IMR-90 (cell line): ENCODE results near the gene PMP22. TPM values are rescaled to one million over a fixed set of nuclear protein-coding genes. Genes with fewer than 3 reads are reported as not detected.

Experiments used
- ATAC-seq: fragments of 200-7000 bp; cut with Tn5 transposase; 2 replicates; pipeline ENCODE4 v1.9.1; 2020; ENCODE audit warnings: low read depth, mild to moderate bottlenecking, moderate library complexity
- BruUV-seq: library from RNA; stranded (reverse); fragments of 400-500 nt; replicated peaks from 2 replicates; lab custom pipeline; 2021; lab: Mats Ljungman, UMichigan
- CTCF ChIA-PET: fragments of 300-600 bp; formaldehyde crosslinking; extraction: SDS; loops from one replicate; lab custom pipeline; 2021; ENCODE audit warnings: antibody characterized with exemption; lab: Yijun Ruan, JAX
- POLR2A ChIA-PET: fragments of 300-600 bp; sonication (Branson Sonifier 250); formaldehyde crosslinking; loops from one replicate; lab custom pipeline; 2022; ENCODE audit warnings: antibody characterized with exemption; ENCODE audit not compliant: unreplicated experiment; lab: Charles Lee
- DNase-seq: peaks from one replicate; pipeline ENCODE4 v3.0.0; 2013
- H2AFZ ChIP-seq: replicated peaks from 2 replicates; pipeline ENCODE3; 2013; ENCODE audit warnings: low read length, mild to moderate bottlenecking; ENCODE audit not compliant: poor library complexity
- H2AK5ac ChIP-seq: 2 replicates; pipeline ENCODE4 v1.6.1; 2013; ENCODE audit warnings: low read depth, low read length, inconsistent platforms
- H2AK9ac ChIP-seq: replicated peaks from 2 replicates; pipeline ENCODE3; 2013; ENCODE audit warnings: mild to moderate bottlenecking, low read depth, low read length, moderate library complexity; ENCODE audit not compliant: poor library complexity
- H2BK120ac ChIP-seq: 2 replicates; pipeline ENCODE4 v1.6.1; 2013; ENCODE audit warnings: low read depth, low read length, inconsistent platforms
- H2BK15ac ChIP-seq: 3 replicates; pipeline ENCODE4 v1.6.1; 2013; ENCODE audit warnings: low read depth, low read length, inconsistent platforms
- H2BK20ac ChIP-seq: 2 replicates; pipeline ENCODE4 v1.6.1; 2013; ENCODE audit warnings: low read depth, mild to moderate bottlenecking, inconsistent platforms, low read length, moderate library complexity
- H2BK5ac ChIP-seq: 2 replicates; pipeline ENCODE4 v1.6.1; 2013; ENCODE audit warnings: mild to moderate bottlenecking, low read depth, low read length, inconsistent platforms; ENCODE audit not compliant: poor library complexity, severe bottlenecking
- H3K14ac ChIP-seq: replicated peaks from 2 replicates; pipeline ENCODE4 v1.6.1; 2013; ENCODE audit warnings: low read depth, low read length, inconsistent platforms
- H3K18ac ChIP-seq: 2 replicates; pipeline ENCODE4 v1.6.1; 2013; ENCODE audit warnings: low read depth, low read length, control low read depth
- H3K23ac ChIP-seq: 2 replicates; pipeline ENCODE4 v1.6.1; 2013; ENCODE audit warnings: low read depth, low read length, inconsistent platforms
- H3K27ac ChIP-seq: 2 replicates; pipeline ENCODE4 v1.5.1; 2013; ENCODE audit warnings: mild to moderate bottlenecking, control low read depth, low read length; ENCODE audit not compliant: insufficient read depth
- H3K27me3 ChIP-seq: 2 replicates; pipeline ENCODE4 v1.6.1; 2013; ENCODE audit warnings: low read length; ENCODE audit not compliant: control insufficient read depth, insufficient read depth
- H3K36me3 ChIP-seq: 2 replicates; pipeline ENCODE4 v1.6.1; 2013; ENCODE audit warnings: low read length, mixed read lengths; ENCODE audit not compliant: control insufficient read depth, insufficient read depth
- H3K4ac ChIP-seq: 2 replicates; pipeline ENCODE4 v1.6.1; 2013; ENCODE audit warnings: low read depth, low read length, inconsistent platforms
- H3K4me1 ChIP-seq: 2 replicates; pipeline ENCODE4 v1.6.1; 2013; ENCODE audit warnings: low read length, mixed read lengths; ENCODE audit not compliant: control insufficient read depth, insufficient read depth
- H3K4me2 ChIP-seq: 2 replicates; pipeline ENCODE4 v1.6.1; 2013; ENCODE audit warnings: low read depth, mild to moderate bottlenecking, control low read depth, low read length, moderate library complexity
- H3K4me3 ChIP-seq: 2 replicates; pipeline ENCODE4 v1.5.1; 2013; ENCODE audit warnings: low read depth, mild to moderate bottlenecking, control low read depth, low read length, moderate library complexity; ENCODE audit not compliant: insufficient read depth
- H3K56ac ChIP-seq: 2 replicates; pipeline ENCODE4 v1.6.1; 2013; ENCODE audit warnings: low read length, inconsistent platforms; ENCODE audit not compliant: insufficient read depth; ENCODE audit errors: extremely low read depth
- H3K79me1 ChIP-seq, 2 experiments: 2 replicates each; pipeline ENCODE4 v1.6.1; 2013; ENCODE audit warnings: low read length in 2 of 2, inconsistent platforms in 1 of 2, low read depth in 1 of 2
- H3K9ac ChIP-seq: 2 replicates; pipeline ENCODE4 v1.6.1; 2013; ENCODE audit warnings: low read depth, low read length, control low read depth
- H3K9me1 ChIP-seq: 2 replicates; pipeline ENCODE4 v1.6.1; 2013; ENCODE audit warnings: low read length, inconsistent platforms; ENCODE audit not compliant: insufficient read depth
- H3K9me3 ChIP-seq: 2 replicates; pipeline ENCODE4 v1.6.1; 2013; ENCODE audit warnings: low read length; ENCODE audit not compliant: control insufficient read depth, insufficient read depth
- H4K20me1 ChIP-seq: 2 replicates; pipeline ENCODE4 v1.6.1; 2013; ENCODE audit warnings: low read length, inconsistent platforms; ENCODE audit not compliant: insufficient read depth
- H4K5ac ChIP-seq: 2 replicates; pipeline ENCODE4 v1.6.1; 2013; ENCODE audit warnings: mild to moderate bottlenecking, low read depth, low read length, control low read depth
- H4K8ac ChIP-seq, 2 experiments: 2 replicates each; pipeline ENCODE4 v1.6.1; 2013; ENCODE audit warnings: low read depth in 2 of 2, low read length in 2 of 2, control low read depth in 1 of 2, inconsistent platforms in 1 of 2
- H4K91ac ChIP-seq: 2 replicates; pipeline ENCODE4 v1.6.1; 2013; ENCODE audit warnings: low read depth, low read length, inconsistent platforms; ENCODE audit not compliant: insufficient read depth
- BHLHE40 ChIP-seq: fragments of 150-350 bp; IDR thresholded peaks from 2 replicates; pipeline ENCODE4 v1.6.1; 2016; ENCODE audit warnings: mild to moderate bottlenecking, low read depth, low read length
- CEBPB ChIP-seq: IDR thresholded peaks from 2 replicates; pipeline ENCODE4 v1.6.1; 2012; ENCODE audit warnings: low read depth, low read length, improper control_type of control experiment
- CHD1 ChIP-seq: IDR thresholded peaks from 2 replicates; pipeline ENCODE4 v1.6.1; 2012; ENCODE audit warnings: low read depth, low read length, improper control_type of control experiment
- FOS ChIP-seq: fragments of 150-350 bp; IDR thresholded peaks from 2 replicates; pipeline ENCODE4 v1.6.1; 2016; ENCODE audit warnings: low read depth, low read length
- MAFK ChIP-seq: IDR thresholded peaks from 2 replicates; pipeline ENCODE4 v1.6.1; 2012; ENCODE audit warnings: low read depth, low read length, improper control_type of control experiment
- MAZ ChIP-seq: IDR thresholded peaks from 2 replicates; pipeline ENCODE4 v1.6.1; 2012; ENCODE audit warnings: low read depth, mild to moderate bottlenecking, low read length, improper control_type of control experiment, moderate library complexity, borderline replicate concordance
- MXI1 ChIP-seq: IDR thresholded peaks from 2 replicates; pipeline ENCODE4 v1.6.1; 2012; ENCODE audit warnings: low read depth, mild to moderate bottlenecking, low read length, moderate library complexity, borderline replicate concordance
- NFE2L2 ChIP-seq: fragments of 150-350 bp; IDR thresholded peaks from 2 replicates; pipeline ENCODE4 v1.6.1; 2016; ENCODE audit warnings: low read depth, mild to moderate bottlenecking, low read length
- POLR2A ChIP-seq: IDR thresholded peaks from 2 replicates; pipeline ENCODE4 v1.6.1; 2012; ENCODE audit warnings: mild to moderate bottlenecking, low read depth, low read length
- RAD21 ChIP-seq: IDR thresholded peaks from 2 replicates; pipeline ENCODE4 v1.6.1; 2012; ENCODE audit warnings: low read length, improper control_type of control experiment
- RCOR1 ChIP-seq: IDR thresholded peaks from 2 replicates; pipeline ENCODE4 v1.6.1; 2012; ENCODE audit warnings: mild to moderate bottlenecking, low read length, improper control_type of control experiment; ENCODE audit not compliant: insufficient replicate concordance
- RFX5 ChIP-seq: IDR thresholded peaks from 2 replicates; pipeline ENCODE4 v1.8.0; 2012; ENCODE audit warnings: low read depth, mild to moderate bottlenecking, low read length, moderate library complexity
- SMC3 ChIP-seq: fragments of 150-350 bp; IDR thresholded peaks from 2 replicates; pipeline ENCODE4 v1.6.1; 2016; ENCODE audit warnings: low read depth, mild to moderate bottlenecking, antibody characterized with exemption, low read length, moderate library complexity
- WGBS, 2 experiments: methylation state at CpG; one replicate each; pipeline versions ENCODE4 v1.1.5 to v1.1.7; 2013; ENCODE audit warnings: missing lambda C conversion rate in 2 of 2; ENCODE audit not compliant: insufficient read length in 1 of 2; ENCODE audit errors: extremely low coverage in 2 of 2; 5-methylcytosine and 5-hydroxymethylcytosine counted together
- dilution Hi-C: fragments of 300-500 bp; cut with HindIII; formaldehyde crosslinking; loops from one replicate; pipeline ENCODE4 v1.14.3; 2018; ENCODE audit warnings: low sequenced_read_pairs; ENCODE audit not compliant: unreplicated experiment
- in situ Hi-C: fragments of 300-500 bp; cut with MboI; formaldehyde crosslinking; loops from 3 replicates; pipeline ENCODE4 v1.14.3; 2019; ENCODE audit warnings: low sequenced_read_pairs, inconsistent platforms, mixed read lengths
- intact Hi-C: fragments of 100-400 bp; cut with micrococcal nuclease; formaldehyde crosslinking; loops from 2 replicates; pipeline ENCODE4 v1.10.0; 2022
- polyA plus RNA-seq, 3 experiments: library from polyadenylated mRNA; depleted of rRNA; stranded (reverse); fragments of >200 nt; gene quantifications; 2 replicates each; pipeline ENCODE4 v1.2.3, GENCODE V29; 2012; ENCODE audit warnings: low replicate concordance in 1 of 3
- total RNA-seq: library from RNA; depleted of rRNA; stranded (reverse); fragments of >200 nt; gene quantifications from 2 replicates; pipeline ENCODE4 v1.2.3, GENCODE V29; 2012
- TF ChIP-seq, protein P1 (sequence below): conservative IDR thresholded peaks from 2 replicates; pipeline ENCODE4 v1.5.1; 2012; ENCODE audit warnings: mild to moderate bottlenecking, low read depth, low read length, improper control_type of control experiment
- TF ChIP-seq, protein P2 (sequence below): fragments of 150-350 bp; IDR thresholded peaks from 2 replicates; pipeline ENCODE4 v1.6.1; 2017; ENCODE audit warnings: mild to moderate bottlenecking, antibody characterized with exemption, low read length, low read depth
- TF ChIP-seq, protein P3 (sequence below): fragments of 150-350 bp; IDR thresholded peaks from 2 replicates; pipeline ENCODE4 v1.6.1; 2016; ENCODE audit warnings: low read depth, mild to moderate bottlenecking, low read length, moderate library complexity, borderline replicate concordance

PMP22 gene
- total and polyA plus RNA-seq, 2 of the 4 experiments (the other 2 are of a cell fraction) = 33.5 to 72.8 TPM

DNA sequence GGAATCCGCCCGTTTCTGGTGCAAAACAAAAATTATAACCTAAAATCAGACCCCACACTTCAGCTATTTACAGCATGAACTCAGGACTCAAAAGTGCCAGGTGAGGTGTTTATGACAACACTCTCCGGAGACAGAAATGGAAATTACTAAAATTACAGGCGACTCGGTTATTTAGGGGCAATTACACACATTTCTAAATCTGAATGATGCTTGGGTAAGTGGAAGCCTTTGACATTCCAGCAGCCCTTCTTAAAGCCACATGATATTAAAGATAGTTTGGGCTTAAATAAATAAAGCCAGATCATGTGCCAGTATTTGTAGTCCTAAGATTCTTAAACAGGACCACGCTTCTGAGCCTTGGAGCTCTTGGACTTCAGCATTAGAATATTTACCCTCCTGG lies 36.7 kb upstream of the PMP22 start:
- Histone ChIP-seq H4K8ac (no peak overlapping the region), H3K4me1 (peaks cover 7% of the 10 kb centered on the region), H2AK9ac (no peak overlapping the region), H3K4me2 (no peak overlapping the region), H2BK20ac (no peak overlapping the region), H3K18ac (no peak overlapping the region), H4K91ac (no peak overlapping the region), H2AFZ (no peak overlapping the region), H4K20me1 (no peaks in the 10 kb centered on the region), H3K79me1 (no peaks in the 10 kb centered on the region), H3K27ac (no peak overlapping the region), H3K56ac (no peak overlapping the region), H3K9me1 (peaks cover 8% of the 10 kb centered on the region), H2AK5ac (no peak overlapping the region), H3K9me3 (no peaks in the 10 kb centered on the region), H3K4me3 (no peak overlapping the region), H3K23ac (no peak overlapping the region), H2BK5ac (no peak overlapping the region), H4K5ac (no peak overlapping the region), H2BK15ac (no peak overlapping the region), H3K9ac (no peak overlapping the region), H3K4ac (no peak overlapping the region), H3K14ac (no peak overlapping the region), H3K36me3 (no peaks in the 10 kb centered on the region), H2BK120ac (0 out of 2 replicates have a peak overlapping the region, but pooled peaks have one; percentile 7), H3K27me3 (no peaks in the 10 kb centered on the region; the same call in none of the 2 replicates)
- DNase-seq (no peak), ATAC-seq (no peak)
- TF ChIP-seq, protein P1, sequence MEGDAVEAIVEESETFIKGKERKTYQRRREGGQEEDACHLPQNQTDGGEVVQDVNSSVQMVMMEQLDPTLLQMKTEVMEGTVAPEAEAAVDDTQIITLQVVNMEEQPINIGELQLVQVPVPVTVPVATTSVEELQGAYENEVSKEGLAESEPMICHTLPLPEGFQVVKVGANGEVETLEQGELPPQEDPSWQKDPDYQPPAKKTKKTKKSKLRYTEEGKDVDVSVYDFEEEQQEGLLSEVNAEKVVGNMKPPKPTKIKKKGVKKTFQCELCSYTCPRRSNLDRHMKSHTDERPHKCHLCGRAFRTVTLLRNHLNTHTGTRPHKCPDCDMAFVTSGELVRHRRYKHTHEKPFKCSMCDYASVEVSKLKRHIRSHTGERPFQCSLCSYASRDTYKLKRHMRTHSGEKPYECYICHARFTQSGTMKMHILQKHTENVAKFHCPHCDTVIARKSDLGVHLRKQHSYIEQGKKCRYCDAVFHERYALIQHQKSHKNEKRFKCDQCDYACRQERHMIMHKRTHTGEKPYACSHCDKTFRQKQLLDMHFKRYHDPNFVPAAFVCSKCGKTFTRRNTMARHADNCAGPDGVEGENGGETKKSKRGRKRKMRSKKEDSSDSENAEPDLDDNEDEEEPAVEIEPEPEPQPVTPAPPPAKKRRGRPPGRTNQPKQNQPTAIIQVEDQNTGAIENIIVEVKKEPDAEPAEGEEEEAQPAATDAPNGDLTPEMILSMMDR = no peak
- TF ChIP-seq BHLHE40 = no peak
- no peak for TF ChIP-seq FOS
- TF ChIP-seq CEBPB = no peak
- TF ChIP-seq NFE2L2 = no peak
- TF ChIP-seq RCOR1 = no peak
- TF ChIP-seq, protein P2, sequence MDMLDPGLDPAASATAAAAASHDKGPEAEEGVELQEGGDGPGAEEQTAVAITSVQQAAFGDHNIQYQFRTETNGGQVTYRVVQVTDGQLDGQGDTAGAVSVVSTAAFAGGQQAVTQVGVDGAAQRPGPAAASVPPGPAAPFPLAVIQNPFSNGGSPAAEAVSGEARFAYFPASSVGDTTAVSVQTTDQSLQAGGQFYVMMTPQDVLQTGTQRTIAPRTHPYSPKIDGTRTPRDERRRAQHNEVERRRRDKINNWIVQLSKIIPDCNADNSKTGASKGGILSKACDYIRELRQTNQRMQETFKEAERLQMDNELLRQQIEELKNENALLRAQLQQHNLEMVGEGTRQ = no peak
- no peak for TF ChIP-seq CHD1
- no peak for TF ChIP-seq MXI1
- TF ChIP-seq POLR2A = no peak
- TF ChIP-seq SMC3 = no peak
- no peak for TF ChIP-seq MAZ
- TF ChIP-seq, protein P3, sequence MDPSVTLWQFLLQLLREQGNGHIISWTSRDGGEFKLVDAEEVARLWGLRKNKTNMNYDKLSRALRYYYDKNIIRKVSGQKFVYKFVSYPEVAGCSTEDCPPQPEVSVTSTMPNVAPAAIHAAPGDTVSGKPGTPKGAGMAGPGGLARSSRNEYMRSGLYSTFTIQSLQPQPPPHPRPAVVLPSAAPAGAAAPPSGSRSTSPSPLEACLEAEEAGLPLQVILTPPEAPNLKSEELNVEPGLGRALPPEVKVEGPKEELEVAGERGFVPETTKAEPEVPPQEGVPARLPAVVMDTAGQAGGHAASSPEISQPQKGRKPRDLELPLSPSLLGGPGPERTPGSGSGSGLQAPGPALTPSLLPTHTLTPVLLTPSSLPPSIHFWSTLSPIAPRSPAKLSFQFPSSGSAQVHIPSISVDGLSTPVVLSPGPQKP = no peak
- TF ChIP-seq RAD21 = no peak
- no peak for TF ChIP-seq MAFK
- TF ChIP-seq RFX5 = no peak
- in situ Hi-C loops = no loop called here
- ChIA-PET CTCF (interaction anchor here (1.0 kb wide), 1 partner anchor 156 kb away, joined by 3 read pairs; no protein-coding TSS in a partner anchor), POLR2A (no interaction called here)
- intact Hi-C loops = no loop called here
- no TSS peak for BruUV-seq
- dilution Hi-C loops = no loop called here
- WGBS, 2 experiments = no CpG with 5 or more reads among the region's 6 CpGs
